Vagina (tissue), 2 donors: ENCODE data around the gene GALNT2.

Source experiments
- POLR2A ChIP-seq, 2 donors: fragments of 450-650 bp; IDR thresholded peaks; one replicate each; pipeline ENCODE4 v1.6.1; 2017; ENCODE audit warnings: antibody characterized with exemption in 2 of 2, mild to moderate bottlenecking in 2 of 2, moderate library complexity in 2 of 2
- TF ChIP-seq, protein P1 (sequence below), 3 experiments: fragments of 450-650 bp in 2 of 3; fragments of 200-600 bp in 1 of 3; sonication (generic) in 1 of 3; IDR thresholded peaks; one replicate each; pipeline ENCODE4 v1.5.1; 2017 to 2019; ENCODE audit warnings: antibody characterized with exemption in 3 of 3, mild to moderate bottlenecking in 2 of 3, moderate library complexity in 2 of 3

DNA sequence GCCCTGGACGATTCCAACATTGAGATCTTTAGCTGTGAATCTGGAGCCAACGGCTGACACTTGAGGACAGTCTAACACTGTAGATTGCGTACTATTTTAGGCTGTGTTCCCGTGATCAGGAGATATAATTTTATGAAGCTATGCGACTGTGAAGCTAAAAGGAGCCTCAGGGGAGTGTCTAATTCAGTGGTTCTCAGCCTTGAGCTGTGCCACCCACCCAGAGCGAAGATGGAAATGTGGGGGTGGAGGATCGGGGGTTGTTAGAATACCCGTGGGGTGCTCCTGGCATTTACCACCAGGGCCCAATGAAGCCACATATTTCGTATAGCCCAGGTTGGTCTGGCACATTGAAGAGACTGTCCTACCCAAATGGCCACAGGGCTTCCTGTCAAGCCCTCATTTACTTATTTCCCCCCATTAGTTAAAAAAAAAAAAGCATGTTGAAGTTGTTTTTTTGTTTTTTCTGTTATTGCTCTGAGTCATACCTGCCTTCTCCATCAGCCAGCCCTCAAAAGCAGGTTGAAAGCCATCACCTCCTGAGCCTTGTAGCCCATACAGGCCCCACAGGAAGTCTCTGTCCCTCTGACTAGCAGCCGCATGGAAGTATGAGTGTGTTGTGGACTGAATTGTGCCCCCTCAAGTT lies 141.7 kb downstream of the GALNT2 start:
- TF ChIP-seq POLR2A (IDR thresholded peaks at IDR 0.05) = no peak
- TF ChIP-seq, protein P1, sequence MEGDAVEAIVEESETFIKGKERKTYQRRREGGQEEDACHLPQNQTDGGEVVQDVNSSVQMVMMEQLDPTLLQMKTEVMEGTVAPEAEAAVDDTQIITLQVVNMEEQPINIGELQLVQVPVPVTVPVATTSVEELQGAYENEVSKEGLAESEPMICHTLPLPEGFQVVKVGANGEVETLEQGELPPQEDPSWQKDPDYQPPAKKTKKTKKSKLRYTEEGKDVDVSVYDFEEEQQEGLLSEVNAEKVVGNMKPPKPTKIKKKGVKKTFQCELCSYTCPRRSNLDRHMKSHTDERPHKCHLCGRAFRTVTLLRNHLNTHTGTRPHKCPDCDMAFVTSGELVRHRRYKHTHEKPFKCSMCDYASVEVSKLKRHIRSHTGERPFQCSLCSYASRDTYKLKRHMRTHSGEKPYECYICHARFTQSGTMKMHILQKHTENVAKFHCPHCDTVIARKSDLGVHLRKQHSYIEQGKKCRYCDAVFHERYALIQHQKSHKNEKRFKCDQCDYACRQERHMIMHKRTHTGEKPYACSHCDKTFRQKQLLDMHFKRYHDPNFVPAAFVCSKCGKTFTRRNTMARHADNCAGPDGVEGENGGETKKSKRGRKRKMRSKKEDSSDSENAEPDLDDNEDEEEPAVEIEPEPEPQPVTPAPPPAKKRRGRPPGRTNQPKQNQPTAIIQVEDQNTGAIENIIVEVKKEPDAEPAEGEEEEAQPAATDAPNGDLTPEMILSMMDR (IDR thresholded peaks at IDR 0.05) = no peak
